ENCODE results near the gene MRPS26.
"Not testable (repeated sequence)": the region's sequence is repeated elsewhere in the genome, so short reads cannot be mapped to it uniquely, and the experiment has no call there.

The MRPS26 gene

DNA sequence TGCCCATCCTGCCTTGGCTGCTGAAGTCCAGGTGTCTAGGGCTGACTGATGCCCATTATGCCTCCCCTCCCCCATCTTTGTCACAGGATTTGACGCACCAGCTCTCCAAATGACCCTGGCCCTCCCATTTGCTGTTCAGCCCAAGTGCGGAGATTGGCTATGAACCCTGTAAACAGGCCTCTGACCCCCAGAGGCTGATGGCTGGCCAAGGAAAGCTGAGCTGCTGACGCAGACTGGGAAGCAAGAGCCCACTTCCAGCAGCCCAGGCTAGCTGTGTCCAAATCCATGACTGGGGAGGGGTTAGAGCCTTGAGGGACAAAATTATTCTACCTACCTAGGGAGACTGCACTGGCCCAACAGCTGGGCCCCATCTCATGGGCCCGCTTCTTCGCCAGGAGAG is 3.2 kb upstream of the MRPS26 start:
- no peak for DNase-seq (ENCODE audit: low spot score)

DNA sequence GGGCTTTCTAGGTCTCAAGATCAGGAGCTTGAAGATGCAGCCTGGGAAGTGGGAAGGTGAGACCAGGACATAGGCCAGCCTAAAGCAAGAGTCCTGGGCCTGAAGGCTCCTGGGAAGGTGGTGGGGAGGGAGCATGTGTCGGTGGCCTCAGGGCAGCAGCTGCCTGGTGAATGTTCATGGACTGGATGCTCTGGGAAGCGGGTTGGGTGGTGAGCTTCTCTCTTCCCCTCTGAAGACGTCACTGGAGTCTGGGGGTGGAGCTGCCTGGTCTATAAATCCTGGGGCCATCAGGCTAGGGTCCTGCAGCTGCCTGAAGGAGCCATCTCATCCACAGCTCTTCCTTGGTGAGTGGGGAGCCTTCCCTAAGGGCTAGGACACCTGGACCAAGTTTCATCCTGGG is 2.5 kb upstream of the MRPS26 start, which contains the start of gene GNRH2:
TSS of gene GNRH2 (plus strand) at position 301 of the 400 bp plus-strand sequence. CDS start 793 bp downstream, outside the sequence.
- DNase-seq (ENCODE audit: low spot score) = no peak

DNA sequence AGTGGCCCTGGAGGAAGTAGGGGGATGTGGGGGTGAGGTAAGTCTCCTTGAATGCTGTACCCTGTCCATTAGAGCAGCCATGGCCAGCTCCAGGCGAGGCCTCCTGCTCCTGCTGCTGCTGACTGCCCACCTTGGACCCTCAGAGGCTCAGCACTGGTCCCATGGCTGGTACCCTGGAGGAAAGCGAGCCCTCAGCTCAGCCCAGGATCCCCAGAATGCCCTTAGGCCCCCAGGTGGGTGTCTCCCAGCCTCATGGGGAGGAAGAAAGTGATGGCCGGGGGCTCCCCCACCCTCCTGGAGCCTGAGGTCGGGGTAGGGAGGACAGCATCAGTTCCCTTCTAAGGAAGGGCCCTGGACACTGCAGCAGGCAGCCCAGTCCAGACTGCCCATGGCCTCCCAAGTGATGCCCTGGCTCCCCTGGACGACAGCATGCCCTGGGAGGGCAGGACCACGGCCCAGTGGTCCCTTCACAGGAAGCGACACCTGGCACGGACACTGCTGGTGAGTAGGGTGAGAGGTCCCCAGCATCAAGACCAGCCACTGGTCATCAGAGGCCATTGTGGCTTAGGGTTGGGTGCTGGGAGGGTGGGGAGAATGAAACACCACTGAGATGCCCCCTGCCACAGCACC is 1.4 kb upstream of the MRPS26 start:
- DNase-seq (ENCODE audit: low spot score) = no peak

DNA sequence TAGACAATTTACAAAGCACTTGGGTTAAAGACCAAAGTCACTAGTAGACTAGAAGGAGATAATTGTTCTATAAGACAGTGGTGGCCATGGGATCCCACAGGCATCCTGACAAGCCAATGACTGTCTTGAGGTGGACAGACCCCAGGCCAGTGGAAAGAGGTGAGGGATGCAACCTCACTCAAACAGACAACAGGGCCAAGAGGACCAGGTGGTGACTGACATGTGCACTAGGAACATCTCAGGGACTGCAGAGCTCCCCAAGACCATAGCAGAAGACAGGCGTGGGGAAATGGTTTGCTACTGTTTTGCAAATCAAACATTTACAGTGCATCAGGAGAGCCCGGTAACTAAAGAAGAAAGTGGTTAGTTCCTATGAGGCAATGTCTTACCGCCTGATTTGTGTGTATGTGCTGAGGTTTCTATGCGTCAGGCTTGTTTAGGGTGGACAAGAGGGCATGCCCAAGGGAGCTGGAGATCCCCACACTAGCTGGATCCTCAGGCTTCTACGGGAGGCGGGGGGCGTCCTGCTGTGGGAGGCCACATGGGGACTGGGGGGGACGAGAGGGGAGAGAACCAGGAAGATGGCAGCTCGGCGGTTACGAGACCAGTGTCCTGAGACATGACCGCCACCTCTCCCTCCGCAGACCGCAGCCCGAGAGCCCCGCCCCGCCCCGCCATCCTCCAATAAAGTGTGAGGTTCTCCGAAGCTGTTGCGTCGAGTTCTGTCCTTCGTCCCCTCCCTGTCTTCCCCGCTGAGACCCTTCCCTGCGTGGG is 623 bp upstream of the MRPS26 start:
- peak; percentile 83 for DNase-seq (ENCODE audit: low spot score)

DNA sequence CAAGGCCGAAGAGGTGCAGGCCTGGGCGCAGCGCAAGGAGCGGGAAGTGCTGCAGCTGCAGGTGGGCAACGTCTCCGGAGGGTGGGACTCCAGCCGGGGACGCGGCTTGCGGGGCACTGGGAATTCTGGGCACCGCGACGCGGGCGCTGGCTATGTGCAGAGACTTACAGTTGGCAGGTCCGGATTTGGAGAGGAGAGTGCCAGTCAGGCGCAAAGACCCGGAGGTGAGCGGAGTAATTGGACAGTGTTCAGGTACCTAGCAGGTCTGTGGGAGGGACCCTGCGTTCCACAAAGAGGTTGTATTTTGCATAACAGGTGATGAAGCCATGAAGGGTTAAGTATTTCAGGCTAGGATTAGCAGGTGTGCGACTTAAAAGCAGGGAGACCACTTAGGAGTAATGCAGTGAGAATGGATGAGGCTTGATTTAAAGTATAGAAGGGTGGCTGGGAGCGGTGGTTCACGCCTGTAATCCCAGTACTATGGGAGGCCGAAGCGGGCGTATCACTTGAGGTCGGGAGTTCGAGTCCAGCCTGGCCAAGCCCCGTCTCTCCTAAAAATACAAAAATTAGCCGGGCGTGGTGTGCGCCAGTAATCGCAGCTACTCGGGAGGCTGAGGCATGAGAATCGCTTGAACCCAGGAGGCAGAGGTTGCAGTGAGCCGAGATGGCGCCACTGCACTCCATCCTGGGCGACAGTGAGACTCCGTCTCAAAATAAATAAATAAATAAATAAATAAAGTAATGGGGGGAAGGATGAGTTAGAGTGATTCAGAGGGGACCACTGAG is 1.0 kb downstream of the MRPS26 start:
- peak; percentile 47 for DNase-seq (ENCODE audit: low spot score)

DNA sequence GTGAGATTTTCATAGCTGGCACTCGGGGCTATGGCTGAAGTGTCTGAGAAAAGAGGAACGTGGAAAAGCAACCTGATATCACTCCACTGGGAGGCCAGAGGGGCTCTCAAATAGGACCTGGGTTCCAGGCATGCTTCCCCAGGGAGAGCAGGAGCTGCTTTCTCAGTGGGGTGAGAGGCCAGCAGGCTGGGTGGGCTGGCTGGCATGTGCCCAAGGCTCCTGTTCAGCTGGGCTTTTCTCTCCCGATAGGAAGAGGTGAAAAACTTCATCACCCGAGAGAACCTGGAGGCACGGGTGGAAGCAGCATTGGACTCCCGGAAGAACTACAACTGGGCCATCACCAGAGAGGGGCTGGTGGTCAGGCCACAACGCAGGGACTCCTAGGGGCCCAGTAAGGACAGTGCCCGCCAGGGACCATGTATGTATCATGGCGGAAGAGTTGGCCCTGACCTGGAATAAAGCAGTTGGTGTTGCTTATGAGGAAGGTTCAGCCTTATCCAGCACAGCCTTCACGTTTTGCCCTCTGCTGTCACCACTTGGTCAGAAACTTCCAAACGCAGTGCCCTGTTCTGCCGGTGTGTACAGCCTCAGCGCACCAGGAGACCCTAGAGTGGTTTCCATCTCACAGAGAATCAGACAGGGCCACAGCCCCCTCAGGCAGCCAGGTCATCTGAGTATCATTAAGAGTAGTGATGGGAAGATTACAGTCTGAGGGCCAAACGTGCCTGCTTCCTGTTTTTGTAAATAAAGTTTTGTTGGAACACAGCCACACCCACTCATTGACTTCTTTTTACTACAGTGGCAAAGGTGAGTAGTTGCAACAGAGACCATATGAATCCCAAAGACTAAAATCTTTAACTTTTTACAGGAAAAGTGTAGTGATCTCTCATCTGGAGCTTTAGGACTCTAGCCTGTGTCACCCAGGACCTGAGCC is 1.9 kb downstream of the MRPS26 start:
- DNase-seq (ENCODE audit: low spot score) = no peak

DNA sequence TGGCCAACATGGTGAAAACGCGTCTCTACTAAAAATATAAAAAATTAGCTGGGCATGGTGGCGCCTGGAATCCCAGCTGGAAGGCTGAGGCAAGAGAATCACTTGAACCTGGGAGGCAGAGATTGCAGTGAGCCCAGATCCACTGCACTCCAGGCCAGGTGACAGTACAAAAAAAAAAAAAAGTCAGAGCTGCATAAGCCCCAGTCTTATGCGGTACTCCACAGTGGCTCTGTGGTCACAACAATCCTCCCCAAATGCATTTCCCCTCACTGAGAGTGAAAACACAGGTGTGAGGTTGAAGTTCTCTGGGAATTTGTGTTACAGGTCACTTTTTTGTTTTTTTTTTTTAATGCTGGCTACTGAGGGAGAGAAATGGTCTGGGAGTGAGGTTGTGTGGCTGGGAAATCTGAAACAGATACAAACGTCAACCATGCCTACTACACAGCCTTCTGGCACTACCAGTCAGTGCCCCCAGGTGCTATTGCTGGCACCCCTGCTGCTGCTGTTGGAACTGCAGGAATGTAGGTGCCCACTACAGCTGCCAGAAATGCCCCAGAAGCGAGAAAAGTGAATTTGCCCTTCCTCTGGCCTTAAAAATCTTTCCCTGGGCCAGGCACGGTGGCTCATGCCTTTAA is 5.7 kb downstream of the MRPS26 start:
- DNase-seq (ENCODE audit: low spot score) = no peak

DNA sequence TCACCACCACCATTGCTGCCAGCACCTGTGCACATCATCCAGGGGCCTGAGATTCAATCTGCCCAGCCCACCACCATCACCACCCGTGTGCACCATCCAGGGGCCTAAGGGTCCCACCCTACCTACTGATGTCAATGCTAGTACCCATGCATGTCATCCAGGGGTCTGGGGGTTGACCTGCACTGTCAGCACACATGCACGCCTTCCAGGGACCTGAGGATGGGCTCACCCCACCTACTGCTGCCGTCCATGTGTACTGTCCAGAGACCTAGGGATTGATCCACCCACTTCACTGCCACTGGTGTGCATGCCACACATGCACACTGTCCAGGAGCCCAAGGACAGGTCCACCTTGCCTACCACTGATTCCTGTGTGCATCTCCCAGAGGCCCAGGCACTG is 13.6 kb downstream of the MRPS26 start:
- no peak for DNase-seq (ENCODE audit: low spot score)

DNA sequence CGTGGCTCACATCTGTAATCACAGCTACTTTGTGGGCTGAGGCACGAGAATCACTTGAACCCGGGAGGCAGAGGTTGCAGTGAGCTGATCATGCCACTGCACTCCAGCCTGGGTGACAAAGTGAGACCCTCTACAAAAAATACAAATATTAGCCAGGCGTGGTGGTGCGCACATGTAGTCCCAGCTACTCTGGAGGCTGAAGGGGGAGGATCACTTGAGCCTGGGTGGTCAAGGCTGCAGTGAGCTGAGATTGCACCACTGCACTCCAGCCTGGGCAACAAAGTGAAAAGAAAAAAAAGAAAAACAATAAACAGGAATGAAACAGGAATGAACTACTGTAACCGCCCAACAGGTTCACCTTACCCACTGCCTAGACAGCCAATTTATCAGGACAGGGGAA is 18.3 kb downstream of the MRPS26 start:
- DNase-seq (ENCODE audit: low spot score) = not testable (repeated sequence)

DNA sequence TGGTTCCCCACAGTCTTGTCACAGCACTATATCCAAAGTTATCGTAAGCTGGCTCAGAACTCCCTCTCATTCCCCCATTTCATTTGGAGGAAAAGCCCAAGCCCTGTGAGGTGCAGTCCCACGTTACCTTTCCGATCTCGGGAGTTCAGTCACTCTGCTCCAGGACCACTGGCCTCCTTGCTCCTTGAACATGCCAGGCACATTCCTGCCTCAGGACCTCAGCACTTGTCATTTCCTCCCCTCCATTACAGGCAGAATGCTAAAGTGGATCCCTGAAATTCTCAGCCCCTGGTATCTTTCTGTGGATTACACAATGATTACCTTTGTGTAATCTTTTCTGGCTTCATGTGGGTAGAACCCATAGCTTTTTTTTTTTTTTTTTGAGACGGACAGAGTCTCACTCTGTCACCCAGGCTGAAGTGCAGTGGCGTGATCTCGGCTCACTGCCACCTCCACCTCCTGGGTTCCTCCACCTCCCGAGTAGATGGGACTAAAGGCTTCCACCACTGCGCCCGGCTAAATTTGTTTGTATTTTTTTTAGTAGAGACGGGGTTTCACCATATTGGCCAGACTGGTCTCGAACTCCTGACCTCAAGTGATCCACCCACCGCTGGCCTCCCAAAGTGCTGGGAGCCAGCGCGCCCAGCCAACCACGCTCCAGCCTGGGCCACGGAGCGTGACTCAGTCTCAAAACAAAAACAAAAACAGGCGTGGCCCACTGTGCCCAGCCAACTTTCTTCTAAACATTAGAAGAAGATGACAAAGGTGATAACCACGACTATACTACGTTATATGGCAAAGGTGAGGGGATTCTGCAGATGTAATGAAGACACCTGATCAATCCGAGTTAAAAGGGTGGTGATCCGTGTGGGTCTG is 21.5 kb downstream of the MRPS26 start:
- no peak for DNase-seq (ENCODE audit: low spot score)

DNA sequence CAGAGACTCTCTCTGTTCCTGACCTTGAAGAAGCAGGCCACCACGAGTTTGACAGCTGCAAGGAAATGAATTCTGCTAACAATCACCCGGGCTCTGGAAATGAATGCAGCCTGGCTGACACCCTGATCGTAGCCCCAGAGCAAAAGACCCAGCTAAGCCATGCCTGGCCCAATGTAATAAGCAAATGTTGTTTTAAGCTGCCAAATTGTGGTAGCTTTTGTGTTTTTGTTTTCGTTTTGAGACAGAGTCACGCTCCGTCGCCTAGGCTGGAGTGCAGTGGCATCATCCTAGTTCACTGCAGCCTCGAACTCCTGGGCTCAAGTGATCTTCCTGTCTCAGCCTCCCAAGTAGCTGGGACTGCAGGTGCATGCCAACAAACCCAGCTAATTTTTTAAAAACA is 22.2 kb downstream of the MRPS26 start:
- DNase-seq (ENCODE audit: low spot score) = no peak

DNA sequence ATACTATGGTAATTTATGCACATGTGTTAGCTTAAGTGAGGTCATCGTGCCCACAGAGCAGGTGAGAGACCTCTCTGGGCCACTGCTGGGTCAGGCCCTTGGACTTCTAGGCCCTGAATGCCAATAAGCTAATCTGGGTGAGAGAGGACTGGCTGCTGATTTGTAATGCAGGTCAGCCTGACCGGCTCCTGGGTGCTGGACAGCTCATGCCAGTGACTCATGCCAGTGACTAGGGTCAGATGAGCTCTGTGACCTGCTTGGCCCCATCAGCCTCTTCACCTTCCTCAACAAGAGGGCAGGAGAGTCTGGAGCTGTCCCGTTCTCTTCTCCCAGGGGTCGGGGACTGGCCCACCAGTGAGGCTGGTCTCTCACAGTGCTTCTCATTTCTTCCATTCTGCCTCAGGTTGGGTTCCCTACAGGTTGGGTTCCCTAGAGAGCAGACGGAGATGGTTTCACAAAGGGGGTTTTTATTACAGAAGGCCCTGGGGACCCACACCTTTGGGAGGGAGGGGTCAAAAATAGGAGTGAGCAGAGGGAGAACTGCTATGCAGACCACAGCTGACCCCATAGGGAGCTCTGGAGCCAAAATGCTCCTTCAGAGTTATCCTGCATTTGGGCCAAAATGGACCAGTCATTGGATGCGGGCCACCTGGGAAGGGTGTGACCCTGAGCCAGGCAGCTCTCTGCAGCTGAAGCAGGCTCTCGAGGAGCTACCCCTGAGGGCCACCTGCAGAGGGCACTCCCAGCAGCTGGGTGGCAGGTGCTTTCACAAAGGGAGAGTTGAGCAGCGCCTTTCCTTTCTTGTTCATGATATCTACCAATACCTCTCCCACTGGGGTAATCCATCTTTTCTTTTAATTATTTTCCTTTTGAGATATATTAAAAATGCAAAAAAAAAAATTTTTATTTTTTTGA is 23.4 kb downstream of the MRPS26 start:
- DNase-seq (ENCODE audit: low spot score) = no peak

DNA sequence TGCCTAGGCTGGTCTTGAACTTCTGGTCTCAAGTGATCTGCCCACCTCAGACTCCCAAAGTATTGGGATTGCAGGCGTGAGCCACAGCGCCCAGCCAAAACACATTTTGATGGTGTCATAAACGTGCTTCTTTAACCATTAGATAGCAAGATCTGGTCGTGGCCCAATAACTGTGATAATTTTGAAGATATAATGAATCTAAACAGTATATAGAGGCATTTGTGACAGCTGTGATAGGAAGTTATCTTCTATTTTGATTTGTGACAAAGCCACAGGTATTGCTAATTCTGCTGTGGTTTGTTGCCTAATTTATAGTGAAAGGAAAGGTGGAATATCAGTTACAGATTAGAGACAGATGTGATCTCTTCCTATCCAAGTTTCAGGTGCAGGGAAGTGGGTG is 24.9 kb downstream of the MRPS26 start:
- no peak for DNase-seq (ENCODE audit: low spot score)

DNA sequence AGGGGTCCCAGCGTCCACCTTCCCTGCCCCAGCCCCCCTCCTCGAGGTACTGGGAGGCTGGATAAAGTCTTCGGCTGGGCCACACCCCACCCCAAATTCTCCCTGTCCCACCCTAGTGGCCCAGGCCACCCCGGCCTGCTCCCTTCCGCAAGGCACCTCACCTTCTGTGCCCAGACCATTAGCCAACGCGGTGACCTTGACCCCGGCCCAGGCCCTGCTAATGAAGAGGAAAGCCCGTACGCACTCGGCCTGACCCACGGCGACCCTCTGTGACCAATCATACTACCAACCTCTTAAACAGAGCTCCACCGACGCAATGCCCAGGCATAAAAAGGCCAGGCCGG is 25.4 kb downstream of the MRPS26 start:
- no peak for DNase-seq (ENCODE audit: low spot score)

DNA sequence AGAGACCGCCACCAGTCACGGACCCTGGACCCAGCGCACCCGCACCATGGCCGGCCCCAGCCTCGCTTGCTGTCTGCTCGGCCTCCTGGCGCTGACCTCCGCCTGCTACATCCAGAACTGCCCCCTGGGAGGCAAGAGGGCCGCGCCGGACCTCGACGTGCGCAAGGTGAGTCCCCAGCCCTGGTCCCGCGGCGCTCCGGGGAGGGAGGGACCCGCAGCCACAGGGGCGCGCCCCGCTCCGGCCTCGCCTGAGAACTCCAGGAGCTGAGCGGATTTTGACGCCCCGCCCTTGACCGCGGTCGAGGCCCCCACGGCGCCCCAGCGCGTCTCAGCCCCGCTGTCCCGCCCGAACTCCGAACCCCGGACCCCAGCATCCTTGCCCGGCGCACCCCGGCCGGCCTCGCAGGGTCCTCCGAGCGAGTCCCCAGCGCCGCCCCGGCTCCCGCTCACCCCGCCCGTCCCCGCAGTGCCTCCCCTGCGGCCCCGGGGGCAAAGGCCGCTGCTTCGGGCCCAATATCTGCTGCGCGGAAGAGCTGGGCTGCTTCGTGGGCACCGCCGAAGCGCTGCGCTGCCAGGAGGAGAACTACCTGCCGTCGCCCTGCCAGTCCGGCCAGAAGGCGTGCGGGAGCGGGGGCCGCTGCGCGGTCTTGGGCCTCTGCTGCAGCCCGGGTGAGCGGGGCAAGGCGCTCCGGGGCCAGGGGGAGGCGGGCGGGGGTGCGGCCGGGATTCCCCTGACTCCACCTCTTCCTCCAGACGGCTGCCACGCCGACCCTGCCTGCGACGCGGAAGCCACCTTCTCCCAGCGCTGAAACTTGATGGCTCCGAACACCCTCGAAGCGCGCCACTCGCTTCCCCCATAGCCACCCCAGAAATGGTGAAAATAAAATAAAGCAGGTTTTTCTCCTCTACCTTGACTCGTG is 26.0 kb downstream of the MRPS26 start, which contains the start of gene OXT:
TSS of gene OXT (plus strand) at position 11 of the 920 bp plus-strand sequence. CDS start at position 47, 36 bp downstream.
- DNase-seq (ENCODE audit: low spot score) = no peak

DNA sequence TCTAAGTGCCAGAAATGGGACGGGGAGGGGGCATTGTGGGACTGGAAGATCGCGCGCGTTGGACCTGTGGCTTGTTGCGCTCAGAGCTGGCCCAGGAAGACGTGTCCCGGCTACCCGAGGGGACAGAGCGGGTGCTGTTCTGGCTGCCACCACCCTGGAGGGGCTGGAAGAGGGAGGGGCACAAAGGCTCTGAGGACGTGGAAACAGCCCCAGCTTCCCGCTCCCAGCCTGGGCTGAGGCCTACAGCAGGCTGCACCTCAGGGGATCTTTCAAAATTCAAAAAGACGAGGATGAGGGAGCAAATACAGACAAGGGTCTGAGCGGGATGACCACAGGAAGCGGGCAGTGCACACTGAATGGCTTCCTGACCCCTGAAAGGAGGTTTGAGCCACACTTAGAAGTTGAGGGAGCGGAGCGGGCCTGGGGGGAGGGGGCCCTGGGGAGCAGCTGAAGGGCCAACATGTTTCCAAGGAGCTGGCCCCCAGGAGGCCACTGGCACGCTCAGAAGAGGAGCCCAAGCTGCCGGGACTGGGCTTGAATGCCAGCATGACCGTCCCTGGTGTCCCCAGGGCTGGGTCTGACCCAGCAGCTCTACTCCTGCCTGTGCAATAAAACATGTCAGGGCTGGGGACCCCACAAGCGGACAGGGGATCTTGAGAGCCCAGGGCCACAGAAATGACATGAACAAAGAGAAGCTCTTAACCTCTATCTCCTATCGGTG is 26.8 kb downstream of the MRPS26 start:
- no peak for DNase-seq (ENCODE audit: low spot score)

DNA sequence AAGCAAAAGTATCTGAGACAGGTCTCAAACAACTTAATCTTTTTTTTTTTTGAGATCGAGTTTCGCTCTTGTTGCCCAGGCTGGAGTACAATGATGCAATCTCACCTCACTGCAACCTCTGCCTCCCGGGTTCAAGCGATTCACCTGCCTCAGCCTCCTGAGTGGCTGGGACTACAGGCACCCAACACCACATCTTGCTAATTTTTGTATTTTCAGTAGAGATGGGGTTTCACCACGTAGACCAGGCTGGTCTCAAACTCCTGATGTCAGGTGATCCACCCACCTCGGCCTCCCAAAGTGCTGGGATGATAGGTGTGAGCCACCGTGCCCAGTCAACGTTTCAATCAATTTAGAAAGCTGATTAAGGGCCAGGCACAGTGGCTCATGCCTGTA is 27.4 kb downstream of the MRPS26 start:
- DNase-seq (ENCODE audit: low spot score) = not testable (repeated sequence)

Measured in iPS-NIHi11 (cell line).